ENCODE results near the gene UPF3B. TPM values are rescaled to one million over a fixed set of nuclear protein-coding genes. Genes with fewer than 3 reads are reported as not detected.
"Not testable (repeated sequence)": the region's sequence is repeated elsewhere in the genome, so short reads cannot be mapped to it uniquely, and the experiment has no call there.

Gene UPF3B, protein sequence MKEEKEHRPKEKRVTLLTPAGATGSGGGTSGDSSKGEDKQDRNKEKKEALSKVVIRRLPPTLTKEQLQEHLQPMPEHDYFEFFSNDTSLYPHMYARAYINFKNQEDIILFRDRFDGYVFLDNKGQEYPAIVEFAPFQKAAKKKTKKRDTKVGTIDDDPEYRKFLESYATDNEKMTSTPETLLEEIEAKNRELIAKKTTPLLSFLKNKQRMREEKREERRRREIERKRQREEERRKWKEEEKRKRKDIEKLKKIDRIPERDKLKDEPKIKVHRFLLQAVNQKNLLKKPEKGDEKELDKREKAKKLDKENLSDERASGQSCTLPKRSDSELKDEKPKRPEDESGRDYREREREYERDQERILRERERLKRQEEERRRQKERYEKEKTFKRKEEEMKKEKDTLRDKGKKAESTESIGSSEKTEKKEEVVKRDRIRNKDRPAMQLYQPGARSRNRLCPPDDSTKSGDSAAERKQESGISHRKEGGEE
- 1 to 10 TPM; 3.5 to 8.1 (median 7.6) TPM for total RNA-seq
- 10 to 100 TPM; 11.1 to 11.7 TPM for polyA plus RNA-seq
- long read RNA-seq, donor 1, partial matches to known transcripts = 9 of 17 reads
- long read RNA-seq, donor 1, other reads (novel, unspliced or antisense) = 7 of 17 reads
- long read RNA-seq, donor 2, transcript UPF3B-202 (10 exons, 2,335 nt) = major isoform, 12 of 37 reads
- long read RNA-seq, donor 2, partial matches to known transcripts = 25 of 37 reads
- long read RNA-seq, donor 2, other reads (novel, unspliced or antisense) = 0 of 37 reads
- long read RNA-seq, donor 3, transcript UPF3B-202 (10 exons, 2,335 nt) = major isoform, 18 of 28 reads
- long read RNA-seq, donor 3, partial matches to known transcripts = 1 of 28 reads
- long read RNA-seq, donor 3, other reads (novel, unspliced or antisense) = 8 of 28 reads

DNA sequence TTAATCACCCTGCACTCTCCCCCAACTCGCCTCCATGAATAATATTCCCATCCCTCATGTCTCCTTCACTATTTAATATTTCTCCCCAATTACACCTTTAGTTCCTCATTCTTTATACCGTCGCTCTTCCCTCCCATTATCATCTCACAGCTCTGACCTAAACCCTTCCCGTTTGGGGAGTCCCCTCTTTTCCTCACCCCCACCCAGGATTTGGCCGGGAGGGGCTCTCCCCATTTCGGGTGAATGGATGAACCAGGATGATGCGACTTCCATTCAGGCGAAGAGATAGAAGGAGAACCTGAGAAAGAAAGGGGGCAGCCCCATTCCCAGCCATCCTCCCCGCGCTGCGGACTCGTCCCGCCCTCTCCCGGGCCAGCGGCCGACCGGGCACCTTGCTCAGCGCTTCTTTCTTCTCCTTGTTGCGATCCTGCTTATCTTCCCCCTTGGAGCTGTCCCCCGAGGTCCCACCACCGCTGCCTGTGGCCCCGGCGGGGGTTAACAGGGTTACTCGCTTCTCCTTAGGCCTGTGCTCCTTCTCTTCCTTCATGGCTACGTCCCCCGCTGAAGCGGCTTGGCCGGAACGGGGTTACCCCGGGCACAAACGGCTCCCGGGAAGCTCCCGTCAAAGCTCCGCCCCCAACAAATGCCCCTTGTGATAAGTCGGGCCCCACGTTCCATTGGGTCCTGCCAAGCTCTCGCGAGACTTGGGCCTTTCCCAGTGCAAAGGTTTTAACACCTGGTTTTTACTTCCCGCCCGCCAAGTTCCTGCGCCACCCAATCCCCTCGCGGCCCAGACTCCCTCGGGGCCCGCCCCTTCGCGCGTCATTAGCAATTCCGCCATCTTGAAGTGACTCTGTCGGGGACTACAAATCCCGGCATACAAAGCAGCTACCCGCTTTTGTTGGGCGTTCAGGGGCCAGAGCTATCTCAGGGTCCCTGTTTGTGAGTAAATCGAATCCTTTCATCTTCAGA lies at the start of gene UPF3B:
Gene UPF3B (minus strand): TSS at position 582 of the 972 bp plus-strand sequence. CDS start 35 bp downstream, at position 547.
- intact Hi-C loops (cut with DNase I) = no loop called here
- TF ChIP-seq, protein P1, sequence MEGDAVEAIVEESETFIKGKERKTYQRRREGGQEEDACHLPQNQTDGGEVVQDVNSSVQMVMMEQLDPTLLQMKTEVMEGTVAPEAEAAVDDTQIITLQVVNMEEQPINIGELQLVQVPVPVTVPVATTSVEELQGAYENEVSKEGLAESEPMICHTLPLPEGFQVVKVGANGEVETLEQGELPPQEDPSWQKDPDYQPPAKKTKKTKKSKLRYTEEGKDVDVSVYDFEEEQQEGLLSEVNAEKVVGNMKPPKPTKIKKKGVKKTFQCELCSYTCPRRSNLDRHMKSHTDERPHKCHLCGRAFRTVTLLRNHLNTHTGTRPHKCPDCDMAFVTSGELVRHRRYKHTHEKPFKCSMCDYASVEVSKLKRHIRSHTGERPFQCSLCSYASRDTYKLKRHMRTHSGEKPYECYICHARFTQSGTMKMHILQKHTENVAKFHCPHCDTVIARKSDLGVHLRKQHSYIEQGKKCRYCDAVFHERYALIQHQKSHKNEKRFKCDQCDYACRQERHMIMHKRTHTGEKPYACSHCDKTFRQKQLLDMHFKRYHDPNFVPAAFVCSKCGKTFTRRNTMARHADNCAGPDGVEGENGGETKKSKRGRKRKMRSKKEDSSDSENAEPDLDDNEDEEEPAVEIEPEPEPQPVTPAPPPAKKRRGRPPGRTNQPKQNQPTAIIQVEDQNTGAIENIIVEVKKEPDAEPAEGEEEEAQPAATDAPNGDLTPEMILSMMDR (IDR thresholded peaks at IDR 0.05) = no peak
- TF ChIP-seq EP300 (IDR thresholded peaks at IDR 0.05) (no peak), POLR2A (IDR thresholded peaks at IDR 0.05) (peak; percentile 56)
- peak; percentile 93 to 97 (median 96) for DNase-seq
- Histone ChIP-seq H3K9me3 (no peaks in the 10 kb centered on the region), H3K4me1 (ENCODE audit: insufficient read depth) (no peaks in the 10 kb centered on the region), H3K27ac (peak within 1 kb of the TSS; percentile 57 to 82), H3K27me3 (no peaks in the 10 kb centered on the region), H3K36me3 (no peaks in the 10 kb centered on the region), H3K4me3 (peak within 1 kb of the TSS; percentile 69)
- 28 to 33% (median 32%) methylated on average over 54 of the region's 54 CpGs for WGBS, 3 donors

DNA sequence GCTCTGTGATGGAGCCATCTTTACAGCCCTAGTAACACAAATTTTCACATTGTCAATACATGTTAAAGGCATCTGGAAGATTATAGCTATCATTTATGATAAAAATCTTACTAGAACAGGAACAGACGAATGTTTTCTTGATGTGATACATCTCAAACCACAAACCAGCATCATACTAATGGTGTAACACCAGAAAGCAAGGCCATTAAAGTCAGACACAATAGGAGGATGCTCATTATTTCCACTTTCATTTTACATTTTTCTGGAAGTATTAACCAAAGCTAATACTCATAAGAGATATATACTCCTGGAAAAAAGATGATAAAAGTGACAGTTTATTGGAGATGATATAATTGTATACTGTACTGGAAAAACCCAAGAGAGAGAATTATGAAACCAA lies 48.2 kb upstream of the UPF3B start:
- WGBS, 3 donors = 51 to 67% (median 56%) methylated on average over 1 of the region's 1 CpG
- no peak for DNase-seq

DNA sequence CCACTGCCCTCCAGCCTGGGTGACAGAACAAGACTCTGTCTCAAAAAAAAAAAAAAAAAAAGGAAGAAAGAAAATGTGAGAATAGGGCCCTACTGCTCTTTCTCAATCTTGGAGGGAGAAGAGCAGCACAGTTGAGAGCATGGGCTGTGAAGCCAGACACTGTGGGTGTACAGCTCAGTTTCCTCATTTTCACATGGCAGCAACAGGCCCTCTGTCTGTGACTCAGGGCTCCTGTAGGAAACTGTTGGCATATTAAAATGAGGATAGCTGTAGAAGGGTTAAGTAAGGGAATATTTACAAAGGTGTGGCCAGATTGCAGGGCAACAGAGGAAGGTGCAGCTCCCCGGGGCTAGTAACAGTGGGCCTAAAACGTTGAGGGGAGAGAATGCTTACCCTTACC lies 46.4 kb upstream of the UPF3B start:
- no peaks in the 10 kb centered on the region for H3K9me3 ChIP-seq
- no peak for DNase-seq
- H3K4me1 ChIP-seq (ENCODE audit: insufficient read depth) = no peaks in the 10 kb centered on the region
- H3K36me3 ChIP-seq = no peaks in the 10 kb centered on the region
- no peak overlapping the region for H3K4me3 ChIP-seq
- TF ChIP-seq POLR2A (IDR thresholded peaks at IDR 0.05) (no peak), EP300 (IDR thresholded peaks at IDR 0.05) (no peak)
- TF ChIP-seq, protein P1 (IDR thresholded peaks at IDR 0.05) = no peak
- intact Hi-C loops (cut with DNase I) = no loop called here
- H3K27me3 ChIP-seq = no peaks in the 10 kb centered on the region
- 23 to 30% (median 29%) methylated on average over 2 of the region's 2 CpGs for WGBS, 3 donors
- H3K27ac ChIP-seq = no peak overlapping the region

More for the DNA sequence above, 48.2 kb upstream of the UPF3B start:
- Histone ChIP-seq H3K27me3 (no peaks in the 10 kb centered on the region), H3K4me3 (no peak overlapping the region), H3K9me3 (no peaks in the 10 kb centered on the region), H3K4me1 (ENCODE audit: insufficient read depth) (no peaks in the 10 kb centered on the region), H3K36me3 (no peaks in the 10 kb centered on the region), H3K27ac (no peak overlapping the region)
- intact Hi-C loops (cut with DNase I) = no loop called here
- TF ChIP-seq EP300 (IDR thresholded peaks at IDR 0.05) = no peak
- TF ChIP-seq POLR2A (IDR thresholded peaks at IDR 0.05) = no peak

DNA sequence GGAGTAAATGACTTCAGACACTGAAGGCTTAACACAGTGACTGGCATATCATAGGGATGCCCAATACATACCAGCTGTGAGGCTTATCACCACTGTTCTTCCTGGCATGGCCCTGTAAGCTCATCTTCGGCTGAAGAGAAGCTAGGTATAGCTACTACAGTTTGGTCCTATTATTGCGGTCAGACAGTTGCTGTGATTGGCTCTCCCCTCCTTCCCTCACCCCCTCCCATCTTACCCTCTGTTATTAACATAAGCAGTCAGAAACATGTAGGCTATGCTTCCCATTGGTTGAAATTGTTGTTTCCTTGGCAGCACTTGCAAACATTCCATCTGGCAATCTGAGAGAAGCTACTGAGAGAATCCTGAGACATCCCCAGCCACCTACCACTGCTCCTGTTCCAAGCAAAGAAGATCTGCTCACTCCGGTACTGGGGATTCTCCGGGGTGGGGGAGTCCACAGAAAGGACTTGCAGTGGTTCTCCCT lies 43.1 kb upstream of the UPF3B start, which contains the start of gene AKAP14:
Gene AKAP14 (plus strand): TSS at position 51 of the 484 bp plus-strand sequence. CDS start 7,331 bp downstream, outside the sequence.
- intact Hi-C loops (cut with DNase I) = no loop called here
- Histone ChIP-seq H3K4me1 (ENCODE audit: insufficient read depth) (no peaks in the 10 kb centered on the region), H3K36me3 (no peaks in the 10 kb centered on the region), H3K4me3 (no peak within 1 kb of the TSS), H3K9me3 (no peaks in the 10 kb centered on the region), H3K27ac (no peak within 1 kb of the TSS), H3K27me3 (no peaks in the 10 kb centered on the region)
- 45 to 49% (median 49%) methylated on average over 4 of the region's 4 CpGs for WGBS, 3 donors
- no peak for DNase-seq
- TF ChIP-seq, protein P1 (IDR thresholded peaks at IDR 0.05) = no peak
- TF ChIP-seq EP300 (IDR thresholded peaks at IDR 0.05) = no peak
- no peak for TF ChIP-seq POLR2A (IDR thresholded peaks at IDR 0.05)

DNA sequence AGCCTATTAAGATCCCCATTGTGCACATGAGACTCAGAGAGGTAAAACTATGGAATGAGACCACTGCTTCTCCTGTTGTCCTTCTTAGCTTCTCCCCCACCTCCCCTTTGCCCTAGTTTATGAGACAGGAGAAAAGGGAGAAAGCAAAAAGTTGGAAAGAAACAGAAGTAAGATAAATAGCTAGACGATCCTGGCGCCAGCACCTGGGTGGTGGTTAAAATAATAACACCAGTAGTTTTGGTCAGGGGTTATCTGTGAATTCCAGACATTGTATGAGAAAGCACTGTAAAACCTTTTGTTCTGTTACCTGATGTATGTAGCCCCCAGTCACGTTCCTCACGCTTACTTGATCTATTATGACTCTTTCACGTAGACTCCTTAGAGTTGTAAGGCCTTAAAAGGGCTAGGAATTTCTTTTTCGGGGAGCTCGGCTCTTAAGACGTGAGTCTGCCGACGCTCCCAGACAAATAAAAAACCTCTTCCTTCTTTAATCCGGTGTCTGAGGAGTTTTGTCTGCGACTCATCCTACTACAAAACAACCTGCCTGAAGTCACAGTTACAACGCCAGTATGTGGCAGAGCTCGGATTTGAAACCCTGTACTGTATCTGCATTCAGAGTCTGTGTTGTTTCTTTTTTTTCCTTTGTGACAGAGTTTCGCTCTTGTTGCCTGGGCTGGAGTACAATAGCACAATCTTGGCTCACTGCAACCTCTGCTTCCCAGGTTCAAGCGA lies 39.4 kb upstream of the UPF3B start:
- H3K9me3 ChIP-seq; H3K4me3 ChIP-seq; H3K27me3 ChIP-seq; DNase-seq; H3K27ac ChIP-seq; H3K36me3 ChIP-seq; H3K4me1 ChIP-seq (ENCODE audit: insufficient read depth); intact Hi-C loops (cut with DNase I): not testable (repeated sequence)
- WGBS, 3 donors = 51 to 66% (median 53%) methylated on average over 16 of the region's 16 CpGs

DNA sequence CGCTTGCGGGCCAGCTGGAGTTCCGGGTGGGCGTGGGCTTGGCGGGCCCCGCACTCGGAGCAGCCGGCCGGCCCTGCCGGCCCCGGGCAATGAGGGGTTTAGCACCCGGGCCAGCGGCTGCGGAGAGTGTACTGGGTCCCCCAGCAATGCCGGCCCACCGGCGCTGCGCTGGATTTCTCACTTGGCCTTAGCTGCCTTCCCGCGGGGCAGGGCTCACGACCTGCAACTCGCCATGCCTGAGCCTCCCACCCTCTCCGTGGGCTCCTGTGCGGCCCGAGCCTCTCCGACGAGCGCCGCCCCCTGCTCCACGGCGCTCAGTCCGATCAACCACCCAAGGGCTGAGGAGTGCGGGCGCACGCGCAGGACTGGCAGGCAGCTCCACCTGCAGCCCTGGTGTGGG lies 37.9 kb upstream of the UPF3B start:
- H3K9me3 ChIP-seq; intact Hi-C loops (cut with DNase I); H3K27me3 ChIP-seq; H3K4me1 ChIP-seq (ENCODE audit: insufficient read depth); H3K4me3 ChIP-seq; DNase-seq; H3K36me3 ChIP-seq; H3K27ac ChIP-seq: not testable (repeated sequence)
- 84 to 88% (median 85%) methylated on average over 28 to 36 of the region's 36 CpGs for WGBS, 3 donors
